ENCODE data around the gene POLR2M.

POLR2M gene

DNA sequence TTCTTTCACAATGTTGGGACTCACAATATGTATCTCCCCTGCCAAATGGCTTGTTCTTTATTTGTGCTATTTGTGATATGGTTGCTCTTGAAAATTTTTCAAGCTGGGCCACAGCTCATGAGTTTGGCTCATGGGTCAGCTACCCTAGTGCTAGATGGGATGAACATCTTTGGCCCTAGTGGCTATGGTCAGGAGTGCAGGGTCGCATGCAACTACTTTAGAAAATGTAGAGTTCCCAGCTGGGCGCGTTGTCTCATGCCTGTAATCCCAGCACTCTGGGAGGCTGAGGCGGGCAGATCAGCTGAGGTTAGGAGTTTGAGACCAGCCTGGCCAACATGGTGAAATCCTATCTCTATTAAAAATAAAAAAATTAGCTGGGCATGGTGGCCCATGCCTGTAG, 55.8 kb downstream of the POLR2M start:
- no peak for DNase-seq (ENCODE audit: extremely low spot score)
- ChIA-PET POLR2A (interaction anchor here (0.6 kb wide), 1 partner anchor 92 kb away, joined by 3 read pairs; no protein-coding TSS in a partner anchor), CTCF (no interaction called here)
- TF ChIP-seq SP1 (IDR thresholded peaks at IDR 0.05), result no peak
- TF ChIP-seq TARDBP (IDR thresholded peaks at IDR 0.05), result no peak
- TF ChIP-seq NFRKB (IDR thresholded peaks at IDR 0.05), result no peak

DNA sequence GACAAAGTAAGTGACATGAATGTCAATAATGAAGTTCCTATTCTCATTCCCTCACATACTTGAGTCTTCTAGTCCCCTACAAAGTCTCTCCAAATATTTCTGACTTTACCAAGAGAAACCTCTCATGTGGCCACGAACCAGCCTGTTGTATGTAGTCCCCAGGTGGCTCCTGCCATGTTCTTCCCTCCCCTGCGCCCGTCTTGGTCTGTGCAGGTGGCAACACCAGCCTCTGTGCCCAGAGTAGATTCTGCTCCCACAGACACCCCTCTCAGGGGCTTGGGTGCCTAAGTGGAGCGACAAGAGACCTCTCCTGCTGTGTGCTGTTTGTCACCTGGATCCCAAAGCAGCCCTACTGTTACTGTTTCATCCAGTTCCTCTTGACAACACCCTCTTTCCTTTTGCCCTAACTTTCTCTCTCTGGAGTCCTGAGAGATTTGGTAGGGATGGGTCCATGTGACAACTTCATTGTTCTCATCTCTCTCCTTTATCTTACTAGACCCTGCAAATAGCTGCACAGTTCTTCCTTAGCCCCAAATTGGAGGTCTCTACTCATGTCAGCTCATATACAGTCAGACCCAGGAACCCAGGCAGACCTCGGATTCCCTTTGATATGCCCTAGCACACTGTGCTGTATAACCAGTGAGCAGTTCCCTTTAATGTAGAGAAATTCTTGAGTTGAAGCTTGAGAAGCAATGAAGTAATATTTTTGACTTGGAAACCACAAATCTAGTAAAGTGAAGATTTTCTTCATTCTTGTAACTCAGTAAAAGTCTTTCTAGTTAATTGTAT, 56.9 kb downstream of the POLR2M start:
- TF ChIP-seq SUZ12 (IDR thresholded peaks at IDR 0.05) (no peak), FOXA1 (IDR thresholded peaks at IDR 0.05) (no peak), TARDBP (IDR thresholded peaks at IDR 0.05) (no peak), FOXK2 (IDR thresholded peaks at IDR 0.05) (no peak), BHLHE40 (IDR thresholded peaks at IDR 0.05; ENCODE audit: borderline replicate concordance) (no peak), L3MBTL2 (conservative IDR thresholded peaks at IDR 0.05) (no peak), ELF4 (IDR thresholded peaks at IDR 0.05) (no peak), NFRKB (IDR thresholded peaks at IDR 0.05) (no peak), SP1 (IDR thresholded peaks at IDR 0.05) (no peak)
- TF ChIP-seq, protein P1, sequence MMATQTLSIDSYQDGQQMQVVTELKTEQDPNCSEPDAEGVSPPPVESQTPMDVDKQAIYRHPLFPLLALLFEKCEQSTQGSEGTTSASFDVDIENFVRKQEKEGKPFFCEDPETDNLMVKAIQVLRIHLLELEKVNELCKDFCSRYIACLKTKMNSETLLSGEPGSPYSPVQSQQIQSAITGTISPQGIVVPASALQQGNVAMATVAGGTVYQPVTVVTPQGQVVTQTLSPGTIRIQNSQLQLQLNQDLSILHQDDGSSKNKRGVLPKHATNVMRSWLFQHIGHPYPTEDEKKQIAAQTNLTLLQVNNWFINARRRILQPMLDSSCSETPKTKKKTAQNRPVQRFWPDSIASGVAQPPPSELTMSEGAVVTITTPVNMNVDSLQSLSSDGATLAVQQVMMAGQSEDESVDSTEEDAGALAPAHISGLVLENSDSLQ (IDR thresholded peaks at IDR 0.05), result no peak
- ChIA-PET CTCF (no interaction called here), POLR2A (no interaction called here)
- DNase-seq (ENCODE audit: extremely low spot score), result no peak
